HepG2 (cell line): Measurements from ENCODE around the gene ZNF213. TPM values are rescaled to one million over a fixed set of nuclear protein-coding genes. Genes with fewer than 3 reads are reported as not detected.

ENCODE experiments used
- ARID5B ChIP-seq: IDR thresholded peaks from 2 replicates; pipeline ENCODE4 v1.4.0; 2020; ENCODE audit warnings: mild to moderate bottlenecking, missing genetic modification reagents
- ATF7 ChIP-seq, 2 experiments: fragments of 450-650 bp in 1 of 2; sonication (generic) in 1 of 2; formaldehyde crosslinking in 1 of 2; IDR thresholded peaks; 2 replicates each; pipeline versions ENCODE4 v1.4.0 to v1.6.1; 2016 to 2020; ENCODE audit warnings: antibody characterized with exemption in 1 of 2, mild to moderate bottlenecking in 1 of 2, missing genetic modification reagents in 1 of 2
- BCL6 ChIP-seq: IDR thresholded peaks from 2 replicates; pipeline ENCODE4 v1.6.1; 2016; ENCODE audit warnings: missing genetic modification reagents, missing compliant biosample characterization
- BRD4 ChIP-seq: sonication (generic); formaldehyde crosslinking; IDR thresholded peaks from 2 replicates; pipeline ENCODE4 v1.4.0; 2020; ENCODE audit warnings: missing genetic modification reagents
- DBP ChIP-seq: sonication (generic); formaldehyde crosslinking; IDR thresholded peaks from 2 replicates; pipeline ENCODE4 v1.4.0; 2020; ENCODE audit warnings: missing genetic modification reagents; ENCODE audit errors: not compliant biosample characterization
- EP300 ChIP-seq, 3 experiments: sonication (generic) in 1 of 3; formaldehyde crosslinking in 1 of 3; IDR thresholded peaks; 2 replicates each; pipeline versions ENCODE4 v1.5.1 to v1.6.1; 2011 to 2020; ENCODE audit warnings: low read depth in 2 of 3, low read length in 2 of 3, borderline replicate concordance in 1 of 3, improper control_type of control experiment in 1 of 3, mild to moderate bottlenecking in 1 of 3, missing genetic modification reagents in 1 of 3, moderate library complexity in 1 of 3
- GABPB1 ChIP-seq: IDR thresholded peaks from 2 replicates; pipeline ENCODE4 v1.6.1; 2016; ENCODE audit warnings: mild to moderate bottlenecking, missing genetic modification reagents, moderate library complexity, missing compliant biosample characterization
- GATAD1 ChIP-seq: IDR thresholded peaks from 2 replicates; pipeline ENCODE4 v1.6.1; 2016; ENCODE audit warnings: missing genetic modification reagents, missing compliant biosample characterization
- HOXA5 ChIP-seq: sonication (generic); formaldehyde crosslinking; IDR thresholded peaks from 2 replicates; pipeline ENCODE4 v1.4.0; 2020; ENCODE audit warnings: missing genetic modification reagents
- MAX ChIP-seq: IDR thresholded peaks from 2 replicates; pipeline ENCODE4 v1.6.1; 2012; ENCODE audit warnings: inconsistent platforms
- MYC ChIP-seq: sonication (generic); formaldehyde crosslinking; IDR thresholded peaks from 2 replicates; pipeline ENCODE4 v1.9.0; 2021; ENCODE audit warnings: missing genetic modification reagents, borderline replicate concordance
- RAD21 ChIP-seq: fragments of 450-650 bp; formaldehyde crosslinking; IDR thresholded peaks from 2 replicates; pipeline ENCODE4 v1.5.0; 2020; ENCODE audit warnings: mild to moderate bottlenecking
- SMARCC2 ChIP-seq: fragments of 450-650 bp; IDR thresholded peaks from 2 replicates; pipeline ENCODE4 v1.6.1; 2017; ENCODE audit warnings: antibody characterized with exemption, mild to moderate bottlenecking
- TBX2 ChIP-seq: sonication (generic); formaldehyde crosslinking; IDR thresholded peaks from 2 replicates; pipeline ENCODE4 v1.5.0; 2020; ENCODE audit warnings: missing genetic modification reagents, mild to moderate bottlenecking, borderline replicate concordance
- TEAD3 ChIP-seq: optimal IDR thresholded peaks from 2 replicates; pipeline ENCODE3; 2016; ENCODE audit warnings: borderline replicate concordance
- ZFP90 ChIP-seq: sonication (generic); formaldehyde crosslinking; IDR thresholded peaks from 2 replicates; pipeline ENCODE4 v1.8.0; 2022; ENCODE audit warnings: missing genetic modification reagents, mild to moderate bottlenecking, inconsistent platforms, borderline replicate concordance
- ZMYM3 ChIP-seq: sonication (generic); formaldehyde crosslinking; IDR thresholded peaks from 2 replicates; pipeline ENCODE4 v1.5.1; 2020; ENCODE audit warnings: mild to moderate bottlenecking, missing genetic modification reagents
- ZNF160 ChIP-seq: sonication (generic); formaldehyde crosslinking; IDR thresholded peaks from 2 replicates; pipeline ENCODE4 v1.8.0; 2022; ENCODE audit warnings: mild to moderate bottlenecking, inconsistent platforms, missing genetic modification reagents
- ZNF205 ChIP-seq: IDR thresholded peaks from 2 replicates; pipeline ENCODE4 v1.6.1; 2018; ENCODE audit warnings: missing biosample characterization, missing genetic modification reagents
- ZNF431 ChIP-seq: sonication (generic); formaldehyde crosslinking; IDR thresholded peaks from 2 replicates; pipeline ENCODE4 v1.9.0; 2022; ENCODE audit warnings: missing genetic modification reagents, low read depth, mild to moderate bottlenecking, borderline replicate concordance
- ZNF644 ChIP-seq: IDR thresholded peaks from 2 replicates; pipeline ENCODE4 v1.6.1; 2016; ENCODE audit warnings: low read depth
- ZNF678 ChIP-seq: sonication (generic); formaldehyde crosslinking; IDR thresholded peaks from 2 replicates; pipeline ENCODE4 v1.4.0; 2020; ENCODE audit warnings: mild to moderate bottlenecking, missing genetic modification reagents
- ZNF709 ChIP-seq: sonication (generic); formaldehyde crosslinking; IDR thresholded peaks from 2 replicates; pipeline ENCODE4 v1.5.0; 2020; ENCODE audit warnings: mild to moderate bottlenecking, missing genetic modification reagents
- ZNF776 ChIP-seq: sonication (generic); formaldehyde crosslinking; IDR thresholded peaks from 2 replicates; pipeline ENCODE4 v1.4.0; 2020; ENCODE audit warnings: mild to moderate bottlenecking, missing genetic modification reagents
- ZNF790 ChIP-seq: sonication (generic); formaldehyde crosslinking; IDR thresholded peaks from 2 replicates; pipeline ENCODE4 v1.8.0; 2022; ENCODE audit warnings: missing genetic modification reagents, mild to moderate bottlenecking, borderline replicate concordance
- polyA plus RNA-seq, 8 experiments: library from polyadenylated mRNA; depleted of rRNA in 3 of 8; stranded (reverse) in 7 of 8; unstranded in 1 of 8; fragments of >200 nt; fragmentation: Illumina TruSeq in 4 of 8; extraction: Trizol in 4 of 8; gene quantifications; 2 replicates each; pipeline versions ENCODE4 v1.2.1 to v1.2.3, GENCODE V29; 2011 to 2016; ENCODE audit warnings: low read depth in 4 of 8, missing spikeins in 1 of 8, mixed read lengths in 1 of 8; ENCODE audit not compliant: insufficient read depth in 1 of 8
- total RNA-seq, 5 experiments: library from RNA; depleted of rRNA; stranded (reverse); fragments of >200 nt; fragmentation: Illumina TruSeq; extraction: Trizol; gene quantifications; 2 replicates each; pipeline ENCODE4 v1.2.3, GENCODE V29; 2016; ENCODE audit warnings: low read depth in 1 of 5

Gene ZNF213
- total and polyA plus RNA-seq, 2 of the 13 experiments (the other 11 are each of a cell fraction or from before 2014, with no cell fraction given), result 0.59 to 0.97 TPM

GRCh38 chr16:3149630-3150345 is 15.0 kb downstream of the ZNF213 start (continued):
- TF ChIP-seq ZNF790 (CRISPR knock-in tag) (0 out of 2 replicates have a peak, but pooled peaks have one; percentile 4), DBP (CRISPR knock-in tag) (no peak), MAX (peak; percentile 51; the same call in 1 of the 2 replicates), ZNF205 (0 out of 2 replicates have a peak, but pooled peaks have one; percentile 6), TBX2 (CRISPR knock-in tag) (0 out of 2 replicates have a peak, but pooled peaks have one; percentile 4), ARID5B (CRISPR knock-in tag) (peak; percentile 32; the same call in 1 of the 2 replicates), ZNF709 (CRISPR knock-in tag) (peak; percentile 19; the same call in 1 of the 2 replicates), ZNF776 (CRISPR knock-in tag) (0 out of 2 replicates have a peak, but pooled peaks have one; percentile 52), TEAD3 (CRISPR knock-in tag) (peak; percentile 48), ZNF160 (CRISPR knock-in tag) (peak; percentile 29; the same call in 1 of the 2 replicates), ZNF644 (CRISPR knock-in tag) (peak; percentile 28; the same call in 1 of the 2 replicates), GATAD1 (no peak), SMARCC2 (no peak), ZNF678 (CRISPR knock-in tag) (0 out of 2 replicates have a peak, but pooled peaks have one; percentile 53), EP300 (IDR thresholded peaks at IDR 0.05; ENCODE audit: low read depth in 2 of 2, low read length in 2 of 2) (no peak), EP300 (CRISPR knock-in tag; IDR thresholded peaks at IDR 0.05; ENCODE audit: borderline replicate concordance) (0 out of 2 replicates have a peak, but pooled peaks have one; percentile 12), GABPB1 (CRISPR knock-in tag) (peak; percentile 56), ZNF431 (CRISPR knock-in tag) (no peak), MYC (CRISPR knock-in tag) (peak; percentile 52), RAD21 (0 out of 2 replicates have a peak, but pooled peaks have one; percentile 24), ZFP90 (CRISPR knock-in tag) (0 out of 2 replicates have a peak, but pooled peaks have one; percentile 64), HOXA5 (CRISPR knock-in tag) (0 out of 2 replicates have a peak, but pooled peaks have one; percentile 51), BCL6 (CRISPR knock-in tag) (peak; percentile 83), BRD4 (peak; percentile 36; the same call in 1 of the 2 replicates), ZMYM3 (CRISPR knock-in tag) (no peak), ATF7 (IDR thresholded peaks at IDR 0.05) (no peak), ATF7 (CRISPR knock-in tag; IDR thresholded peaks at IDR 0.05) (no peak)
